ENCODE data around the gene RBP4.

The RBP4 gene

DNA sequence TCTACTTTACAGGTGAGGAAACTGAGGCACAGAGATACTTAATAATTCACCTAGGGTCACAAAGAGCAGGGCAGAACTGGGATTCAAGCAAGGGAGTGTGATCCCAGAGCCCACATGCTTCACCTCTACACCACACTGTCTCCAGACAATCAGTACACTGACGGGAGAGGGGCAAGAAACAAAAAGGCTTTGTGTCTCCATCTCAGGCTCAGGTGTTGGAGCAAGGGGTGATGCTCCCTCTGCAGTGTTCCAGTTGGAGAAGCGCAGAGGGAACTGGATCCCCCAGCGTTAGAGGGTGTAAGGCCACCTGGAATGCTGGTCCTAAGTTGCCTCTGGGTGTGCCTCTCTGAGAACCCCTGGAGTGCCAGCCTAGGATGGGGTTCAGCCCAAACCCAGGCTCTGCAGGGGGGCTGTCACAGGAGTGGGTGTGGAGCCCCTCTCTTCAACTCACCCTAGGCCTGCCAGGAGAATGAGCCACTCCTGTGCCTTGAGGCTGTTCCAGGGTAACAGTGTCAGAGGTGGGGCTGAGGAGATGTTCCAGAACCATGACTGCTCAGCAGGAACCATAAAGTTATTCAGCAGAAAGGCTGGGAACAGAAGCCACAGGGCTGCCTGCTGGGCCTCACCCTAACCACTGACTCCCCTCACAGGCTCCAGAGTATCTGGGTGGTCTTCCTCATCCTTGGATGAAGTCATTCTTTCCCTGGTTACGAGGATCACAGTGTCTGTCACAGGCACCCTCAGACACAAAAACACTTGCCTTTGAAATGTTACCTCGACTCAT, 5.5 kb downstream of the RBP4 start:
- DNase-seq = no peak

GRCh38 chr10:93594518-93594917, 6.5 kb downstream of the RBP4 start:
- DNase-seq = no peak

- no peak for DNase-seq
These were observed 7.3 kb downstream of the RBP4 start for GRCh38 chr10:93593749-93594148.

GRCh38 chr10:93593254-93593653, 7.8 kb downstream of the RBP4 start:
- no peak for DNase-seq

- DNase-seq = no peak
These were observed 9.8 kb downstream of the RBP4 start for GRCh38 chr10:93591065-93591808.

GRCh38 chr10:93590638-93591037, 10.4 kb downstream of the RBP4 start:
- DNase-seq = no peak

GRCh38 chr10:93589648-93590562, 11.1 kb downstream of the RBP4 start:
- no peak for DNase-seq

GRCh38 chr10:93584445-93584844, 16.6 kb downstream of the RBP4 start:
- no peak for DNase-seq

DNA sequence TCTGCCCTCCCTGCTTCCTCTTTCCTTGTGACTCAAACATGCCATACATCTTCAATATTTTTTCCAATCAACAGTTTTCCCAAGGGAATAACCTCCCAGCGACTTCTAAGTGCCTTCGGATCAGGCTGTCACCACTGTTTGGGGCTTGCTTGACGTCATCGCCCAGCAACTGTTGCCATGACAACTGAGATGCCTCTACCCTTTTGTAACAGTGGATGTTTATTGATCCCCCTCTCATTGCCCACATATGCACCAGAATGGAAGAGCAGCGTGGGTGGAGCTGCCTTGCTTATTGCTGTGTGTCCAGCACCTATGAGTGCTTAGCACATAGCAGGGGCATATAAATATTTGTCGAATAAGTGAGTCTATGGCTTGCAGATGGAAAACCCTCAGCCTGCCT, 20.2 kb downstream of the RBP4 start:
- no peak for DNase-seq

- DNase-seq = no peak
These were observed 20.9 kb downstream of the RBP4 start for GRCh38 chr10:93579985-93580711.

GRCh38 chr10:93579089-93579488, 21.9 kb downstream of the RBP4 start:
- DNase-seq = peak; percentile 82

DNA sequence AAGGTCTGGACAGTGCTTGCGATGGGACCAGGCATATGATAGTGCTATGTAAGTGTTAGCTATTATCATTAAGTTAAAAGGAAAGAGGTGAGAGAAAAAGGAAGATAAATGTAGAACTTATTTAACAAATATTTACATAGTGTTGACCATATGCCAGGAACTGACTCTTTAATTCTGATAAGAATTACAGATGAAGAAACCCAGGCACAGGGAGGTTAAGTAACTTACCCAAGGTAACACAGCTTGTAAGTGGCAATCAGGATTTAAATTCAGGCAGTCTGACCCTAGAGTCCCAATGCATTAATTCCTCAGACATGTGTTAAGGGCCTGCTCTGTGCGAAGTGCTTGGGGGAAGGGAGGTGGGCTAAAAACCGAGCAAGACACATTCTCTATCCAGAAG, 23.5 kb downstream of the RBP4 start:
- DNase-seq = no peak

DNA sequence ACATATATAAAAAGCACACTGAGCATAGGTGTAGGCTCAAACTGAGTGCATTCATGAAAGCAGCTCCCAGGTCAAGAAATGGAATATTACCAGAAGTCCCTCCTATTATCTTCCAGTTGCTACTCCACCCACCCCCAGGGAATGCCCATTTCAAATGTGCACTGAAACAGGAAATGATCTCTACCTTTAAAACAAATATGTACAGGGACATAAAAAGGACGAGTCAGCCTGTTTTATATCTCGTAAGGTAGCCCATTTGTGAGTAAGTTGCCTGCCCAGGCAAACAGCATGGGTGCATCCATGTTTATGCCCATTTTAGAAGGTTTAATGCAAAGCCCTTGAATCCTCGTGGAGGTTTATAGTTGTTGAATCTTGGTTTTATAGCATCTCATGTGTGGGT, 24.1 kb downstream of the RBP4 start:
- no peak for DNase-seq

GRCh38 chr10:93573924-93574323, 27.1 kb downstream of the RBP4 start:
- DNase-seq = no peak

DNA sequence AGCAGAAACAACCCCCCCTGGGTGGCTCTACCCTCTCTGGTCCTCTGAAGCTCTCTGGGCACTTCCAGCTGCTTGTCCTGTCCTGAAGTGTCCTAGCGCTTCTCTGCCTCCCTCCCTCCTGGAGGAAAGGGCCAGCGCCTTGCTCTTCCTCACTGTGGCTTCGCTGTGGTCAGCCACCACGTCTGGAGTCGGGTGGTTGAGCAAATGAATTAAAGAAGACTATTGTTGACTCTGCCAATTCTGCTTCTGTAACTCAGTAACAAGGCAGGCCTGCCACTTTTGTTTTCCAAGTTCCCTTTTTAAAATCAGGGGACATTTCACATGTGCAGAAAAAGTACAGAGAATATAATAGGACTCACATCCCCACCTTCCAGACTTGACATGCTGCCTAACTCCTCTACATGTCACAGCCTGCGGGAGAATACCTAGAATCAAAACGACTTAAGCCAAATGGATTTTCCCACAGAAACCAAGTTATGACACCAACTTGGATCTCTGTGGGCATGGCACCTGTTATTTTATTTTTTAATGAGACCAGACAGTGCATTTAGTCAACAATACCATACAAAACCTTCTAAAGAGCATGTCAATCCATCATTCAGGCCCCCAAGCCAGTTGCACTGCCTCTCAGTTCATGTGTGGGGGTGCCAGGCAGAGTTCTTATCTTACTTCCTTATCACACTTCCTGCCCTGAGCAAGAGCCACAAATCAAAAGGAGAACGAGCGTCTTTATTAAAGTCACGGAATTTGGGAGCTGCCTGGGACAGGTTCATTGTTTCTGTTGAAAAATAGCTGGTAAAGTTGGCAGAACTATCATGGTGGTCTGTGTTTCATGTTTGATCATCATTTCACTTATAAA, 27.8 kb downstream of the RBP4 start:
- peak; percentile 41 for DNase-seq

DNA sequence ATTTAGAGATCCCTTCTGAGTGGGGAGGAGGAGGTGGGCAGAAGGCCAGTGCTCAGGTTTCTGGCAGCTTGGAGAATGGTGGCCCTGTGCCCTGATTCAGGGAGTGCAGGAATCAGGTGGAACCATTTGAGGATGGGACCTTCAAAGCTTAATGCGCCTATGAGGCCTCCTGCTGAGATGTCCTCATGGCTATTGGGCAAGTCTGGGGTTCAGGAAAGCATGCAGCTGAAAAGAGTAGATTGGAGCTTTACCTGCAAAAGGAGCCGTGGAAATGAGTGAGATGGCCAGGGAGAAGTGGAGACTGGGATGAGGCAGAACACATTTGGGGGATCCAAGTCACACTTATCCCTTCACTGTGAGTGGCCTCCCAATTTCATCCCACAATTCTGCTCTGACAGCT, 28.4 kb downstream of the RBP4 start:
- DNase-seq = no peak

DNA sequence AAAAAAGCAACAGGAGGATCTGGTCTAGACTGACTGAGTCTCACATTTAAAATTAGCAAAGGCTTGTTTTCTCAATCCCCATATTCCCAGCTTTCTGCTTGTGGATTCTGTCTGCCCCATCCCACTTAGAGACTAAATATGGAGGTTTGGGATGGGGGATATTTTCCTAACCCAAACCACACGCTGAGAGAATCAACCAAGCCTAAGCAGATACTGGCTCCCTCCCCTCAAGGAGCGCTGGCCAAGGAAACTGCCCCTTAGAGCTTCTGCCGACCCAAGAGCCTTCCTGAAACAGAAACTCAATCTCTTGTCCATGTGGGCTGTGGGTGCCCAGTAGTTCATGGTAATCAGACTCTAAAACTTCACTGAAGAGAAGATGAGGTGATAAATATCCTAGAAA, 30.7 kb downstream of the RBP4 start:
- DNase-seq = no peak

DNA sequence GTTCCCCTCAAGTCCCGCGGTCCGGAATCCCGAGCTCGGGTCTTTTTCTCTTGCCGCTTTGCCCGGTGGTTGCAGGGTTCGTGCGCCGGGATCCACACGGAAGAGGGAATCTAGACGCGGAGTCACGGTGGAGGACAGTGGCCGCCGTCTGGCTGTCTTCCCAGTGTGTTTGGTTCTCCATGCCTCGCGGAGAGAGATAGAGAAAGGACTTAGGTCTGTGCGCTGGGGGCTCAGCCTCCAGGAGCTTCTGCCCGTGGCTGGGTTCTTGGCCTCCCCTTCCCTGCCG, 33.0 kb downstream of the RBP4 start:
- DNase-seq = no peak

DNA sequence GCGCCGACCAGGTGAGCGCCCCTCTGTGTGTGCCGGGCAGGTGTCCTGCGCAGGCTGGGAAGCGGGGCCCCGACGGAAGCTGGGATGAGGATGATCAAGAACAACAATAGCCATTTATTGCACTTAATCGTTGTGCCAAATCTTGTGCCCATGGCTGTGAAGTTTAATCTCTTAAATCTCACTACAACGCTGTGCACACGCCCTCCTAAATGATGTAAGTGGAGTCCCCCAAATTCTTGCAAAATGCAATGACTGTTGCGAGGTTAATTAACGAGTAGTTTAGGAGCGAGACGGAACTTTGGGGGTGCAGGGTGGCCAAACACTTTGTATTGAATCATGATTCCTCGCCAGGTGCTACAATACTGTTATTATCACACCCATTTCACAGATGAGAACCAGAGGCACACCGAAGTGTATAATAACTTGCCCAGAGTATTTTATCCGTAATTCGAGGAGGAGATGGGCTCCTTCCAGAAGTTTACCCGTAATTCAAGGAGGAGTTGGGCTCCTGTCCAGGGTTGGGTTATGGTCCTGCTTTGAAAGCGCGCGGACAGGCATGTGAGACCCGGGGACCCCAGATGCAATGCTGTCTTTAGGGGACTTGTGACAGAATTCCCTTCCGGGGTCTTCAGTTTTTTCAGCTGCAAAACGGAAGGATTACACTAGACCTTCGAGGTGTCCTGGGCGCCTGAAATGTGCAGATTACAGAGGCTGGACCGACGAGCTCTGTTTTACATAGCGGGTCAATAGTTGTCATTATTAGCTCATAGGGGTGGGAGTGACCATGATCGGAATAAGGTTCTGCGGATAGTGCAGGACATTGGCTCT, 33.5 kb downstream of the RBP4 start:
- no peak for DNase-seq

DNA sequence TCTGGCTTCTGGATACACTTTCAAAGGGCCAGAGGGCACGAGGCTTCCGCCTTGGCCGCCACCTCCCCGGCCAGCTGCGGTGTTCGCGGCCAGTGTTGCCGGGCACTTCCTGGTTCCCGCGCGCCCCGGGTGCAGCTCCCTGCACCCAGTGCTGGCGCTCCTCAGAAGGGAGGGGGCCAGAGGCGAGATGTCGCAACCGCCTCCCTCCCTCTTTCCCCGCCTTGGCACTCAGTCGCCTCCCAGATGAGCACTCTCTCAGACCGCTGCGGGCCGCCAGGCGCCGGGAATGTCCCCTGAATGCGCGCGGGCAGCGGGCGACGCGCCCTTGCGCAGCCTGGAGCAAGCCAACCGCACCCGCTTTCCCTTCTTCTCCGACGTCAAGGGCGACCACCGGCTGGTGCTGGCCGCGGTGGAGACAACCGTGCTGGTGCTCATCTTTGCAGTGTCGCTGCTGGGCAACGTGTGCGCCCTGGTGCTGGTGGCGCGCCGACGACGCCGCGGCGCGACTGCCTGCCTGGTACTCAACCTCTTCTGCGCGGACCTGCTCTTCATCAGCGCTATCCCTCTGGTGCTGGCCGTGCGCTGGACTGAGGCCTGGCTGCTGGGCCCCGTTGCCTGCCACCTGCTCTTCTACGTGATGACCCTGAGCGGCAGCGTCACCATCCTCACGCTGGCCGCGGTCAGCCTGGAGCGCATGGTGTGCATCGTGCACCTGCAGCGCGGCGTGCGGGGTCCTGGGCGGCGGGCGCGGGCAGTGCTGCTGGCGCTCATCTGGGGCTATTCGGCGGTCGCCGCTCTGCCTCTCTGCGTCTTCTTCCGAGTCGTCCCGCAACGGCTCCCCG, 34.4 kb downstream of the RBP4 start, which contains the start of gene FFAR4:
FFAR4 (plus strand) TSS at position 231 of the 842 bp plus-strand sequence; CDS start at position 287, 56 bp downstream.
- no peak for DNase-seq
